ENCODE results near the gene DGKI.
"Not testable (repeated sequence)": the region's sequence is repeated elsewhere in the genome, so short reads cannot be mapped to it uniquely, and the experiment has no call there.

DGKI gene

GRCh38 chr7:137747359-137748031, 99.3 kb downstream of the DGKI start:
- no peak for DNase-seq (ENCODE audit: extremely low read depth in 1 of 2, low read depth in 1 of 2)

GRCh38 chr7:137743021-137743420, 103.8 kb downstream of the DGKI start:
- DNase-seq (ENCODE audit: extremely low read depth in 1 of 2, low read depth in 1 of 2), result no peak

GRCh38 chr7:137742051-137742450, 104.7 kb downstream of the DGKI start:
- DNase-seq (ENCODE audit: extremely low read depth in 1 of 2, low read depth in 1 of 2), result no peak

GRCh38 chr7:137741443-137741842, 105.3 kb downstream of the DGKI start:
- DNase-seq (ENCODE audit: extremely low read depth in 1 of 2, low read depth in 1 of 2), result no peak

- no peak for DNase-seq (ENCODE audit: extremely low read depth in 1 of 2, low read depth in 1 of 2)
Observed at GRCh38 chr7:137734221-137734620, 112.6 kb downstream of the DGKI start.

- no peak for DNase-seq (ENCODE audit: extremely low read depth in 1 of 2, low read depth in 1 of 2)
Observed at GRCh38 chr7:137732168-137732567, 114.6 kb downstream of the DGKI start.

GRCh38 chr7:137731436-137731835, 115.3 kb downstream of the DGKI start:
- no peak for DNase-seq (ENCODE audit: extremely low read depth in 1 of 2, low read depth in 1 of 2)

GRCh38 chr7:137728426-137728825, 118.3 kb downstream of the DGKI start:
- DNase-seq (ENCODE audit: extremely low read depth in 1 of 2, low read depth in 1 of 2), result no peak

- DNase-seq (ENCODE audit: extremely low read depth in 1 of 2, low read depth in 1 of 2), result no peak
Observed at GRCh38 chr7:137727413-137727812, 119.4 kb downstream of the DGKI start.

GRCh38 chr7:137718355-137718754, 128.4 kb downstream of the DGKI start:
- DNase-seq (ENCODE audit: extremely low read depth in 1 of 2, low read depth in 1 of 2), result no peak

GRCh38 chr7:137717811-137718271, 128.9 kb downstream of the DGKI start:
- DNase-seq (ENCODE audit: extremely low read depth in 1 of 2, low read depth in 1 of 2), result no peak

- no peak for DNase-seq (ENCODE audit: extremely low read depth in 1 of 2, low read depth in 1 of 2)
Observed at GRCh38 chr7:137717045-137717444, 129.7 kb downstream of the DGKI start.

GRCh38 chr7:137716061-137716460, 130.7 kb downstream of the DGKI start:
- DNase-seq (ENCODE audit: extremely low read depth in 1 of 2, low read depth in 1 of 2), result no peak

- no peak for DNase-seq (ENCODE audit: extremely low read depth in 1 of 2, low read depth in 1 of 2)
Observed at GRCh38 chr7:137715533-137715932, 131.2 kb downstream of the DGKI start.

GRCh38 chr7:137715121-137715520, 131.7 kb downstream of the DGKI start:
- no peak for DNase-seq (ENCODE audit: extremely low read depth in 1 of 2, low read depth in 1 of 2)

GRCh38 chr7:137706330-137706729, 140.4 kb downstream of the DGKI start:
- DNase-seq (ENCODE audit: extremely low read depth in 1 of 2, low read depth in 1 of 2), result not testable (repeated sequence)

GRCh38 chr7:137704723-137705122, 142.1 kb downstream of the DGKI start:
- no peak for DNase-seq (ENCODE audit: extremely low read depth in 1 of 2, low read depth in 1 of 2)

- DNase-seq (ENCODE audit: extremely low read depth in 1 of 2, low read depth in 1 of 2), result no peak
Observed at GRCh38 chr7:137703291-137704010, 143.3 kb downstream of the DGKI start.

- DNase-seq (ENCODE audit: extremely low read depth in 1 of 2, low read depth in 1 of 2), result no peak
Observed at GRCh38 chr7:137696988-137697387, 149.8 kb downstream of the DGKI start.

- DNase-seq (ENCODE audit: extremely low read depth in 1 of 2, low read depth in 1 of 2), result no peak
Observed at GRCh38 chr7:137696376-137696775, 150.4 kb downstream of the DGKI start.

GRCh38 chr7:137695942-137696341, 150.8 kb downstream of the DGKI start:
- no peak for DNase-seq (ENCODE audit: extremely low read depth in 1 of 2, low read depth in 1 of 2)

- no peak for DNase-seq (ENCODE audit: extremely low read depth in 1 of 2, low read depth in 1 of 2)
Observed at GRCh38 chr7:137695494-137695893, 151.3 kb downstream of the DGKI start.

Data from activated CD8-positive, alpha-beta memory T cell treated with anti-CD3 and anti-CD28 coated beads for 1 hour (primary cell).